HepG2 (cell line): ENCODE data around the gene VWA7. TPM values are rescaled to one million over a fixed set of nuclear protein-coding genes. Genes with fewer than 3 reads are reported as not detected.

Experiments
- BHLHE40 ChIP-seq: IDR thresholded peaks from 2 replicates; pipeline ENCODE4 v1.6.1; 2011; ENCODE audit warnings: low read length, improper control_type of control experiment
- FOSL2 ChIP-seq: sonication (generic); formaldehyde crosslinking; IDR thresholded peaks from 2 replicates; pipeline ENCODE4 v1.4.0; 2020; ENCODE audit warnings: missing genetic modification reagents
- GATAD2A ChIP-seq: IDR thresholded peaks from 2 replicates; pipeline ENCODE4 v1.6.1; 2016
- HNRNPLL ChIP-seq: fragments of 200-400 bp; formaldehyde crosslinking; IDR thresholded peaks from 2 replicates; pipeline ENCODE4 v1.6.1; 2017; ENCODE audit warnings: mild to moderate bottlenecking, low read depth, low read length; ENCODE audit not compliant: poor library complexity, severe bottlenecking
- IRF1 ChIP-seq: sonication (generic); formaldehyde crosslinking; IDR thresholded peaks from 2 replicates; pipeline ENCODE4 v1.4.0; 2020; ENCODE audit warnings: low read depth, mild to moderate bottlenecking, missing genetic modification reagents
- MEF2D ChIP-seq: sonication (generic); formaldehyde crosslinking; IDR thresholded peaks from 2 replicates; pipeline ENCODE4 v1.5.1; 2020; ENCODE audit warnings: mild to moderate bottlenecking, missing genetic modification reagents
- PHF21A ChIP-seq: sonication (generic); formaldehyde crosslinking; IDR thresholded peaks from 2 replicates; pipeline ENCODE4 v1.5.0; 2020; ENCODE audit warnings: mild to moderate bottlenecking, missing genetic modification reagents
- PRPF4 ChIP-seq: fragments of 200-400 bp; formaldehyde crosslinking; IDR thresholded peaks from 2 replicates; pipeline ENCODE4 v1.6.1; 2016; ENCODE audit warnings: low read length, low read depth; ENCODE audit not compliant: poor library complexity, severe bottlenecking
- RAD51 ChIP-seq: fragments of 450-650 bp; IDR thresholded peaks from 2 replicates; pipeline ENCODE4 v1.6.1; 2016; ENCODE audit warnings: borderline replicate concordance
- SAP130 ChIP-seq: IDR thresholded peaks from 2 replicates; pipeline ENCODE4 v1.6.1; 2016; ENCODE audit warnings: low read depth
- ZFP37 ChIP-seq: sonication (generic); formaldehyde crosslinking; IDR thresholded peaks from 2 replicates; pipeline ENCODE4 v1.4.0; 2020; ENCODE audit warnings: missing genetic modification reagents, borderline replicate concordance
- ZIK1 ChIP-seq: sonication (generic); formaldehyde crosslinking; IDR thresholded peaks from 2 replicates; pipeline ENCODE4 v1.5.0; 2020; ENCODE audit warnings: mild to moderate bottlenecking, low read depth, missing genetic modification reagents, borderline replicate concordance
- ZNF121 ChIP-seq: sonication (generic); formaldehyde crosslinking; IDR thresholded peaks from 2 replicates; pipeline ENCODE4 v1.5.0; 2020; ENCODE audit warnings: mild to moderate bottlenecking, missing genetic modification reagents
- ZNF180 ChIP-seq: sonication (generic); formaldehyde crosslinking; IDR thresholded peaks from 2 replicates; pipeline ENCODE4 v1.4.0; 2020; ENCODE audit warnings: low read depth, missing genetic modification reagents, borderline replicate concordance
- ZNF337 ChIP-seq: sonication (generic); formaldehyde crosslinking; IDR thresholded peaks from 2 replicates; pipeline ENCODE4 v1.5.1; 2020; ENCODE audit warnings: missing genetic modification reagents, low read depth, mild to moderate bottlenecking, borderline replicate concordance
- ZNF747 ChIP-seq: sonication (generic); formaldehyde crosslinking; IDR thresholded peaks from 2 replicates; pipeline ENCODE4 v1.8.1; 2023; ENCODE audit warnings: missing genetic modification reagents, mild to moderate bottlenecking, borderline replicate concordance
- ZNF878 ChIP-seq: sonication (generic); formaldehyde crosslinking; IDR thresholded peaks from 2 replicates; pipeline ENCODE4 v1.8.1; 2023; ENCODE audit warnings: mild to moderate bottlenecking, missing genetic modification reagents, moderate library complexity
- polyA plus RNA-seq, 8 experiments: library from polyadenylated mRNA; depleted of rRNA in 3 of 8; stranded (reverse) in 7 of 8; unstranded in 1 of 8; fragments of >200 nt; fragmentation: Illumina TruSeq in 4 of 8; extraction: Trizol in 4 of 8; gene quantifications; 2 replicates each; pipeline versions ENCODE4 v1.2.1 to v1.2.3, GENCODE V29; 2011 to 2016; ENCODE audit warnings: low read depth in 4 of 8, missing spikeins in 1 of 8, mixed read lengths in 1 of 8; ENCODE audit not compliant: insufficient read depth in 1 of 8
- total RNA-seq, 5 experiments: library from RNA; depleted of rRNA; stranded (reverse); fragments of >200 nt; fragmentation: Illumina TruSeq; extraction: Trizol; gene quantifications; 2 replicates each; pipeline ENCODE4 v1.2.3, GENCODE V29; 2016; ENCODE audit warnings: low read depth in 1 of 5
- TF ChIP-seq, protein P1 (sequence below), 2 experiments: fragments of 450-650 bp in 1 of 2; sonication (generic) in 1 of 2; formaldehyde crosslinking in 1 of 2; IDR thresholded peaks; 2 replicates each; pipeline versions ENCODE4 v1.6.1 to v1.8.0; 2016 to 2022; ENCODE audit warnings: antibody characterized with exemption in 1 of 2, mild to moderate bottlenecking in 1 of 2, missing genetic modification reagents in 1 of 2
- TF ChIP-seq, protein P2 (sequence below): sonication (generic); formaldehyde crosslinking; IDR thresholded peaks from 2 replicates; pipeline ENCODE4 v1.8.0; 2022; ENCODE audit warnings: missing genetic modification reagents, mild to moderate bottlenecking, borderline replicate concordance

Gene VWA7
- total and polyA plus RNA-seq, 2 of the 13 experiments (the other 11 are each of a cell fraction or from before 2014, with no cell fraction given): 0.86 to 3.3 TPM

DNA sequence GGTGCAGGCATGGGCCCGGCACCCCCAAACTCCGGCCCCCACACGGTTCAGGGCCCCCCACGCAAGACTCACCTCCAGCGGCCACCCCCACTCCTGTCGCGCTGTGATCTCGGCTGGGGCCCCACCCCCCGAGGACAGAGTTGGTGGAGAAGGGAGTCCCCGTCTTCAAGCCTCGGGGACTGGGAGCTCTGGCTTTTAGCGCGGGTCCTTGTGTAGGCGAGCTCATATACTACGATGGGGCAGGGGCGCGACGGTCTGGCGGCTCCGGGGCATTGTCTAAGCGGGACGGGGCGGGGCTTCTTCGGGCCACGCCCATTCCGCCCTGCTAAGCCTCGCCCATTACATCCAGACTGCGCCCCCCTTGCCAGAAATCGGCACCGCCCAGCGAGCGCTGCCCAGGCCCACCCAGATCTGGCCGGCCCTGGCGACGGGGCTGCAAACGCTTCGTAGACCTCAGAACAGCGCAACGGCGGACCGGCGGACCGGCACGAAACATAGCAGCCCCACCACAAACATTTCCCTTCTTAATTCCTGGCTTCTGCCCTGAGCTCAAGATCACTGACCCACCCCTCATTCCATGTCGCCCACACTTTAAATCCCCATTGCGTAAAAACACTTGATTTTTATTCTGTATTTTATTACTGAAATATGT is 47.0 kb downstream of the VWA7 start (continued):
- TF ChIP-seq, protein P1, sequence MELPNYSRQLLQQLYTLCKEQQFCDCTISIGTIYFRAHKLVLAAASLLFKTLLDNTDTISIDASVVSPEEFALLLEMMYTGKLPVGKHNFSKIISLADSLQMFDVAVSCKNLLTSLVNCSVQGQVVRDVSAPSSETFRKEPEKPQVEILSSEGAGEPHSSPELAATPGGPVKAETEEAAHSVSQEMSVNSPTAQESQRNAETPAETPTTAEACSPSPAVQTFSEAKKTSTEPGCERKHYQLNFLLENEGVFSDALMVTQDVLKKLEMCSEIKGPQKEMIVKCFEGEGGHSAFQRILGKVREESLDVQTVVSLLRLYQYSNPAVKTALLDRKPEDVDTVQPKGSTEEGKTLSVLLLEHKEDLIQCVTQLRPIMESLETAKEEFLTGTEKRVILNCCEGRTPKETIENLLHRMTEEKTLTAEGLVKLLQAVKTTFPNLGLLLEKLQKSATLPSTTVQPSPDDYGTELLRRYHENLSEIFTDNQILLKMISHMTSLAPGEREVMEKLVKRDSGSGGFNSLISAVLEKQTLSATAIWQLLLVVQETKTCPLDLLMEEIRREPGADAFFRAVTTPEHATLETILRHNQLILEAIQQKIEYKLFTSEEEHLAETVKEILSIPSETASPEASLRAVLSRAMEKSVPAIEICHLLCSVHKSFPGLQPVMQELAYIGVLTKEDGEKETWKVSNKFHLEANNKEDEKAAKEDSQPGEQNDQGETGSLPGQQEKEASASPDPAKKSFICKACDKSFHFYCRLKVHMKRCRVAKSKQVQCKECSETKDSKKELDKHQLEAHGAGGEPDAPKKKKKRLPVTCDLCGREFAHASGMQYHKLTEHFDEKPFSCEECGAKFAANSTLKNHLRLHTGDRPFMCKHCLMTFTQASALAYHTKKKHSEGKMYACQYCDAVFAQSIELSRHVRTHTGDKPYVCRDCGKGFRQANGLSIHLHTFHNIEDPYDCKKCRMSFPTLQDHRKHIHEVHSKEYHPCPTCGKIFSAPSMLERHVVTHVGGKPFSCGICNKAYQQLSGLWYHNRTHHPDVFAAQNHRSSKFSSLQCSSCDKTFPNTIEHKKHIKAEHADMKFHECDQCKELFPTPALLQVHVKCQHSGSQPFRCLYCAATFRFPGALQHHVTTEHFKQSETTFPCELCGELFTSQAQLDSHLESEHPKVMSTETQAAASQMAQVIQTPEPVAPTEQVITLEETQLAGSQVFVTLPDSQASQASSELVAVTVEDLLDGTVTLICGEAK (IDR thresholded peaks at IDR 0.05): no peak
- TF ChIP-seq, protein P1 (CRISPR knock-in tag; IDR thresholded peaks at IDR 0.05): no peak
- TF ChIP-seq MEF2D (CRISPR knock-in tag): peak; percentile 66; the same call in 1 of the 2 replicates
- no peak for TF ChIP-seq BHLHE40
- TF ChIP-seq IRF1 (CRISPR knock-in tag): no peak
- TF ChIP-seq ZFP37: peak; percentile 88
- peak; percentile 4; the same call in 1 of the 2 replicates for TF ChIP-seq SAP130
- TF ChIP-seq PHF21A (CRISPR knock-in tag): peak; percentile 39; the same call in 1 of the 2 replicates
- TF ChIP-seq ZNF878: peak; percentile 97
- no peak for TF ChIP-seq GATAD2A (CRISPR knock-in tag)
- TF ChIP-seq HNRNPLL: peak; percentile 61
- 0 out of 2 replicates have a peak, but pooled peaks have one; percentile 3 for TF ChIP-seq FOSL2
- 0 out of 2 replicates have a peak, but pooled peaks have one; percentile 14 for TF ChIP-seq ZNF337 (CRISPR knock-in tag)
- peak; percentile 62; the same call in 1 of the 2 replicates for TF ChIP-seq ZNF180 (CRISPR knock-in tag)
- no peak for TF ChIP-seq ZNF121 (CRISPR knock-in tag)
- peak; percentile 67; the same call in 1 of the 2 replicates for TF ChIP-seq ZNF747
- no peak for TF ChIP-seq ZIK1 (CRISPR knock-in tag)
- TF ChIP-seq, protein P2, sequence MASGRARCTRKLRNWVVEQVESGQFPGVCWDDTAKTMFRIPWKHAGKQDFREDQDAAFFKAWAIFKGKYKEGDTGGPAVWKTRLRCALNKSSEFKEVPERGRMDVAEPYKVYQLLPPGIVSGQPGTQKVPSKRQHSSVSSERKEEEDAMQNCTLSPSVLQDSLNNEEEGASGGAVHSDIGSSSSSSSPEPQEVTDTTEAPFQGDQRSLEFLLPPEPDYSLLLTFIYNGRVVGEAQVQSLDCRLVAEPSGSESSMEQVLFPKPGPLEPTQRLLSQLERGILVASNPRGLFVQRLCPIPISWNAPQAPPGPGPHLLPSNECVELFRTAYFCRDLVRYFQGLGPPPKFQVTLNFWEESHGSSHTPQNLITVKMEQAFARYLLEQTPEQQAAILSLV (CRISPR knock-in tag): peak; percentile 21; the same call in 1 of the 2 replicates
- TF ChIP-seq PRPF4: peak; percentile 50
- no peak for TF ChIP-seq RAD51
